Spinal cord (tissue), 10 donors: Measurements from ENCODE around the gene CD83. TPM values are rescaled to one million over a fixed set of nuclear protein-coding genes. Genes with fewer than 3 reads are reported as not detected.

Source experiments
- DNase-seq, 6 donors: peaks; one replicate each; pipeline versions ENCODE4 v3.0.0 to v3.0.0-alpha.2; 2013 to 2015; ENCODE audit warnings: low spot score in 6 of 6, low read depth in 4 of 6
- H3K27ac ChIP-seq: one replicate; pipeline ENCODE4 v1.5.1; 2013; ENCODE audit warnings: low read depth, low read length, control low read depth
- H3K27me3 ChIP-seq: one replicate; pipeline ENCODE4 v1.6.1; 2013; ENCODE audit warnings: low read length; ENCODE audit not compliant: control insufficient read depth, insufficient read depth
- H3K36me3 ChIP-seq: one replicate; pipeline ENCODE4 v1.6.1; 2013; ENCODE audit warnings: low read length; ENCODE audit not compliant: control insufficient read depth, insufficient read depth
- H3K4me1 ChIP-seq: one replicate; pipeline ENCODE4 v1.6.1; 2013; ENCODE audit warnings: low read length; ENCODE audit not compliant: control insufficient read depth, insufficient read depth
- H3K4me3 ChIP-seq: one replicate; pipeline ENCODE4 v1.5.1; 2013; ENCODE audit warnings: low read depth, low read length, control low read depth
- H3K9me3 ChIP-seq: one replicate; pipeline ENCODE4 v1.6.1; 2013; ENCODE audit warnings: low read length; ENCODE audit not compliant: control insufficient read depth, insufficient read depth
- WGBS: methylation state at CpG from one replicate; pipeline ENCODE4 v1.1.5; 2013; ENCODE audit warnings: missing lambda C conversion rate; ENCODE audit not compliant: insufficient coverage; 5-methylcytosine and 5-hydroxymethylcytosine counted together
- polyA plus RNA-seq, 2 donors: library from polyadenylated mRNA; unstranded; fragments of 120-200 nt; gene quantifications; one replicate each; pipeline ENCODE4 v1.2.1, GENCODE V29; 2013; ENCODE audit not compliant: insufficient read length in 2 of 2
- small RNA-seq: library from RNA; depleted of rRNA; stranded (forward); fragments of <200 nt; gene quantifications from one replicate; pipeline ENCODE3, GENCODE V24; 2014; ENCODE audit warnings: low replicate concordance
- total RNA-seq, 2 donors: library from RNA; depleted of rRNA in 1 of 2; stranded (reverse); fragments of 120-200 nt in 1 of 2; fragments of >200 nt in 1 of 2; gene quantifications; one replicate each; pipeline versions ENCODE4 v1.2.3 to v1.2.4, GENCODE V29; 2013 to 2014
- donor health status: healthy.

The CD83 gene
- total and polyA plus RNA-seq, 4 donors, result 26.5 to 44.7 (median 31.4) TPM

DNA sequence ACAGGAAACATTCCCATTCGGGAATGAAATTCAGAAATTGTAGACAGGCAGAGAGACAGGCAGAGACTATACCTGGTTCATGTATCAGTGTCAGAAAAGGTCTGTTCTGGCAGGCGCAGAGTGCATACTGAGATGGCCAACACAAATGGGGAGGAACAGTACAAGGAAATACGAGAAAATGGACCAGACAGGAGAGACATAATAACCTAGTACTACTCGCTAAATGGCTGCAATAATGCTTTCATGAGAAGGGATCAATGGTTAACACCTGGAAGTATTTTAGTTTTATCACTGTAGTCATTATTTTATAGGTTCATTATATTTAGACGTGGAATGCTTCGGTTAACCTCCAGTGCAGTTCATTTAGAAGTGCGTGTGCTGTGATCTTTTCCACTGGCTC, 58.9 kb downstream of the CD83 start:
- Histone ChIP-seq H3K4me1 (no peaks in the 10 kb centered on the region), H3K9me3 (no peaks in the 10 kb centered on the region), H3K27me3 (no peaks in the 10 kb centered on the region), H3K36me3 (no peaks in the 10 kb centered on the region), H3K4me3 (no peak overlapping the region), H3K27ac (no peak overlapping the region)
- 92% methylated on average over 3 of the region's 7 CpGs for WGBS
- peak in 1 of 6 donors; percentile 16 for DNase-seq

DNA sequence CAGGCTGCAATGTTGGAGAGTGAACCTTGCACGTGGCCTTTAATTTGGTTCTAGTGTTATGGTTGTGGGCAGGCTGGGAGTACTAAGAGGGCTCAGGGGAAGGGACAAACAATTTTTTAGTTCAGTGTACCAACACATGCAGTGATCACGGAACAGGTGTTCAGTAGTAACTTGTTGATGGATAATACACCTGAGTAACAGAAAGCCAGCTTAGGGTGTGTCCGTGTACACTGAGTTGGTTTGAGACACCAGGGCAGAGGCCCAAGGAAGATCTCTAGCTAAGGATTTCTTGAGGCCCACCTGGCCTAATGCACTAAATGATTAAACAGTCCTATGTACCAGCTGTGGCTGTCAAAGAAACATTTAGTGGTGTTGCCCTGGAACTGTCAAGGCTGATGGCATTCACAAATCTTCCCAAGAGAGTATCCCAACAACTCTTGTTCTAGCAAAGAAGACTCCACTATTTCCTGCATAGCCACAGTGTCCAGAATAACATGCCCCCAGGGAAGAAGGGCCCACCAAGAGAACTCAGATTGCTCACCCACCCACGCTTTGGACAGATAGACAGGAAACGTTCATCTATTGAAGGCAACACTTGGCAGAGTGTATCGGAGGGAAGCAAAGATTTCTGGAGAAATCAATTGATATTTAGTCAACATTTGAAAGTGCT, 60.0 kb downstream of the CD83 start:
- no peaks in the 10 kb centered on the region for H3K27me3 ChIP-seq
- no peak overlapping the region for H3K27ac ChIP-seq
- no peaks in the 10 kb centered on the region for H3K36me3 ChIP-seq
- DNase-seq, result no peak
- H3K4me1 ChIP-seq, result no peaks in the 10 kb centered on the region
- no peak overlapping the region for H3K4me3 ChIP-seq
- no peaks in the 10 kb centered on the region for H3K9me3 ChIP-seq
- 81% methylated on average over 6 of the region's 6 CpGs for WGBS

DNA sequence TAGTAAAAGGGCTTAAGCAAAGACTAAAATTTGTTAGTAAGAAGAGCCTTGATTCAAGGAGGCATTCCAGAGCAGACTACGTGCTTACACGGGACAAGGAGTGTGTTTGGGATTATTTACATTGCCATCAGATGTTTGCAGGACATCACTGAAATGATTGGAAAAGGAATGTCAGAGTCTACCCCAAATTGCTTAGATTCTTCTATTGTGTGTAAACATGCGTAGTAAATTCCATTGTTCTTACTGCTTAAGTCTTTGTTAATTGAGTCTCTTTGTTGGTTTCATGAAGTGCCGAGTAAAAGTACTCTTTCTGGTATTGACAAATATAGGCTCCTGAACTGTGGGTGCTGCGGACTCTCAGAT, 60.5 kb downstream of the CD83 start:
- Histone ChIP-seq H3K27me3 (no peaks in the 10 kb centered on the region), H3K4me1 (no peaks in the 10 kb centered on the region), H3K36me3 (no peaks in the 10 kb centered on the region), H3K27ac (no peak overlapping the region), H3K4me3 (no peak overlapping the region), H3K9me3 (no peaks in the 10 kb centered on the region)
- WGBS, result 64% methylated on average over 3 of the region's 5 CpGs
- DNase-seq, result no peak

DNA sequence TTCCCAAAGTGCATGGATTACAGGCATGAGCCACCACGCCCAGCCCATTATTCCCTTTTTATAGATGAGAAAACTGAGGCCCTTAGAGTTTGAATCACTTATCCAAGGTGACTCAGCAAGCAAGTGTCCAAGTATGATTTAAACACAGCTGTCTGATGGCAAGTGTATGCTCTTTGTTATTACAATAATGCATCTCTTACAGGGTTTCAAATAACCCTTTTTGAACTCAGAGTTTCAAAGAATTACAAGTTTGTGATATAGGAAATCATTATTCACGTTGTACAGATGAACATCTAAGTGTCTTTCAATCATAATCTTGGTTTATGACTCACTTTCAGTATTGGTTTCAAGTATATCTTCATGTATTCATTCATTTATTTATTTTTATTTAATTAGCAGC, 63.0 kb downstream of the CD83 start:
- H3K4me3 ChIP-seq, result no peak overlapping the region
- DNase-seq, result no peak
- WGBS, result no CpG with 5 or more reads among the region's 2 CpGs
- H3K27ac ChIP-seq, result no peak overlapping the region
- H3K9me3 ChIP-seq, result no peaks in the 10 kb centered on the region
- H3K4me1 ChIP-seq, result no peaks in the 10 kb centered on the region
- H3K27me3 ChIP-seq, result no peaks in the 10 kb centered on the region
- no peaks in the 10 kb centered on the region for H3K36me3 ChIP-seq

DNA sequence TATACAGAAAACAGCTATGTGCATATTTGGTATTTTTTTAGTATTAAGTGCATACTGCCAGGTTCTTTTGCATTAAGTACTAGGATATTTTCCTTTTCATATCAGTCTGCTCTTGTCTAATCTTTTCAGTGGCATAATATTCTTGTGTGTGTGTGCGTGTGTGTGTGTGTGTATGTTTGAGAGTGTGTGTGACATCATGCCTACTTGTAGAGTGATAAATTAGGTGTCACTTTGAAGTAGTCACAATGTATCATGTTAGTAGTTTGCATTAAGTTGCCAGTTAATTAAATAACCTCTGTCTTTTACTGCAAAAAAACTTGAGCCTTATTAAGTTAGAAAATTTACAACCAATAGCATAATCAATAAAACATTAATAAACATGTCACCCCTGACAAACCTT, 65.3 kb downstream of the CD83 start:
- H3K9me3 ChIP-seq, result no peaks in the 10 kb centered on the region
- no peak overlapping the region for H3K4me3 ChIP-seq
- WGBS, result no CpG with 5 or more reads among the region's 1 CpG
- H3K27me3 ChIP-seq, result no peaks in the 10 kb centered on the region
- H3K36me3 ChIP-seq, result no peaks in the 10 kb centered on the region
- DNase-seq, result no peak
- no peaks in the 10 kb centered on the region for H3K4me1 ChIP-seq
- H3K27ac ChIP-seq, result no peak overlapping the region

Small RNA genes within 50 kb of the gene (small RNA-seq; reads per million reads assigned to genes)
- gene RNU7-133P, result not detected

Other genes with a start within 250 kb of the CD83 start
- gene RNF182, start 192.8 kb upstream of the CD83 start, total RNA-seq, result 10 to 100 TPM; 11.6 to 25.6 TPM
- gene RNF182, start 192.8 kb upstream of the CD83 start, polyA plus RNA-seq, result 10 to 100 TPM; 29.2 to 37.2 TPM